ENCODE data around the gene CD164L2.
"Not testable (repeated sequence)": the region's sequence is repeated elsewhere in the genome, so short reads cannot be mapped to it uniquely, and the experiment has no call there.

DNA sequence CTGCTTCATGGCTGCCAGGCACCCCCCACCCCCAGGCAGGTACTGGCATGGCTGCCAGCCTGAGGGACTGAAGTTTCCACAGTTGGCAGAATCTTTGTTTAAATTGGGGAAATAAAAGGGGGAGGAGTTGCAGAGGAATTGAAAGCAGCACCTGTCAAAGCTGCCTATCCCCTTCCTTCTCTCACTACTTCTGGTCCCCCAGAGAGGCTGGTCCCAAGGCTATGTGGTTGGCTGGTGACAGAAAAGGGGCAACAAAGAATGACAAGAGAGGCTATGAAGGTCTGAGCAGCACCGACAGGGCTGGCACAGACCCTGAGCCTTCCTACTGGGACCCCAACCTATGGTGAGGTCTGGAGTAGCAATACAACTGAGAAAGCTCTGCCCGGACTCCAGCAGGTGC, 23.7 kb upstream of the CD164L2 start:
- TF ChIP-seq, protein P1, sequence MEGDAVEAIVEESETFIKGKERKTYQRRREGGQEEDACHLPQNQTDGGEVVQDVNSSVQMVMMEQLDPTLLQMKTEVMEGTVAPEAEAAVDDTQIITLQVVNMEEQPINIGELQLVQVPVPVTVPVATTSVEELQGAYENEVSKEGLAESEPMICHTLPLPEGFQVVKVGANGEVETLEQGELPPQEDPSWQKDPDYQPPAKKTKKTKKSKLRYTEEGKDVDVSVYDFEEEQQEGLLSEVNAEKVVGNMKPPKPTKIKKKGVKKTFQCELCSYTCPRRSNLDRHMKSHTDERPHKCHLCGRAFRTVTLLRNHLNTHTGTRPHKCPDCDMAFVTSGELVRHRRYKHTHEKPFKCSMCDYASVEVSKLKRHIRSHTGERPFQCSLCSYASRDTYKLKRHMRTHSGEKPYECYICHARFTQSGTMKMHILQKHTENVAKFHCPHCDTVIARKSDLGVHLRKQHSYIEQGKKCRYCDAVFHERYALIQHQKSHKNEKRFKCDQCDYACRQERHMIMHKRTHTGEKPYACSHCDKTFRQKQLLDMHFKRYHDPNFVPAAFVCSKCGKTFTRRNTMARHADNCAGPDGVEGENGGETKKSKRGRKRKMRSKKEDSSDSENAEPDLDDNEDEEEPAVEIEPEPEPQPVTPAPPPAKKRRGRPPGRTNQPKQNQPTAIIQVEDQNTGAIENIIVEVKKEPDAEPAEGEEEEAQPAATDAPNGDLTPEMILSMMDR (IDR thresholded peaks at IDR 0.05; ENCODE audit: insufficient read depth, low read depth, low read length), result not testable (repeated sequence)
- not testable (repeated sequence) for TF ChIP-seq EZH2 (IDR thresholded peaks at IDR 0.05; ENCODE audit: insufficient read depth, low read length)

Data from astrocyte (in vitro differentiated cells and primary cell).